B cell (primary cell): ENCODE data around the gene PDE4C.

Experiments
- CTCF ChIP-seq: fragments of 200-600 bp; IDR thresholded peaks from one replicate; pipeline ENCODE4 v1.8.0; 2022; ENCODE audit warnings: antibody characterized with exemption, mild to moderate bottlenecking
- EZH2 ChIP-seq: IDR thresholded peaks from 2 replicates; pipeline ENCODE4 v1.6.1; 2012; ENCODE audit warnings: borderline replicate concordance, low read depth, mild to moderate bottlenecking, moderate library complexity, low read length; ENCODE audit not compliant: insufficient read depth, poor library complexity, severe bottlenecking

DNA sequence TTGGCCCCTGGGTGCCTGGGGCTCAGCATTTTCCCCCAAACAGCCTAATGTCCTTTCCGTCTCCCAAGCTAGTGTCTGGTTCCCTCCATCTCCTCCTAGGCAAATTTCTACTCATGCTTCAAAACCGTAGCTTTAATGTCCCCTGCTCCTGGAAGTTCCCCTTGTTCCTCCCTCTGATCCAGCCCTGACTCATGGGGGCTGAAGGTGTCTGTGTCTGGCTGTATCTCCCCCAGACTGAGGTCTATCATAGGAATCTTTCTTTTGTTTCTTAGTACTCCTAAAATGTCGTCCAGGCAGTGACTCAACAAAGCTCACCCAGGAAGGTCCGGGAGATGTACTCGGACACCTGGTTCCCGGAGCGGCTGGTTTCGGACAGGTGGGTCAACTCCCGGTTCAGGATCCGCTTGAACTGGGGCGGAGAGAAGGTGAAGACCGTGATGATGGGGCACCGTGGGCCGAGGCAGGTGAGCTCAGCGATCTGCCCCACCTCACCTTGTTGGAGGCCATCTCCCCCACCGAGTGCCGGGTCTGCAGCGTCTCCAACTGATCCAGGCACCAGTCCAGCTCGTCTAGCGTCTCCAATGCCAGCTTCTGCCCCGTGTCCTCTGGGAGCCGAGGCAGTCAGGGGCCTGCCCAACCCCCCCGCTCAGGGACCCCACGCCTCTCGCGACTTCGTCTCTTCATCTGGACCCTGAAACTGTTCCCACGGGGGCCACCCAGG lies 6.2 kb downstream of the PDE4C start:
- no peak for TF ChIP-seq CTCF
- no peak for TF ChIP-seq EZH2
